Motor neuron (in vitro differentiated cells): ENCODE data around the gene IL13RA2. TPM values are rescaled to one million over a fixed set of nuclear protein-coding genes. Genes with fewer than 3 reads are reported as not detected.
A peak's percentile ranks its signal among the peaks of the same experiment; 100 is the strongest.

Experiments
- ATAC-seq, 8 experiments: fragments of 200-7000 bp; cut with Tn5 transposase; replicated peaks in 6 of 8; 2 replicates each; pipeline ENCODE4 v1.8.0; 2021; ENCODE audit warnings: mild to moderate bottlenecking in 8 of 8, moderate library complexity in 8 of 8
- H3K27ac ChIP-seq, 2 donors: fragments of 250-450 bp; sonication (Bioruptor Pico); 2 replicates each; pipeline ENCODE4 v1.9.0; 2021; ENCODE audit warnings: antibody characterized with exemption in 2 of 2, mild to moderate bottlenecking in 2 of 2, moderate library complexity in 1 of 2
- H3K4me1 ChIP-seq, 2 donors: fragments of 250-450 bp; sonication (Bioruptor Pico); replicated peaks in 1 of 2; 2 replicates each; pipeline ENCODE4 v1.6.1; 2021; ENCODE audit warnings: antibody characterized with exemption in 2 of 2, mild to moderate bottlenecking in 2 of 2, moderate library complexity in 1 of 2
- H3K4me3 ChIP-seq, 5 donors: fragments of 250-450 bp; sonication (Bioruptor Pico); 2 replicates each; pipeline ENCODE4 v1.9.0; 2021; ENCODE audit warnings: antibody characterized with exemption in 5 of 5, mild to moderate bottlenecking in 5 of 5, moderate library complexity in 4 of 5
- WGBS, 10 experiments: fragments of 450-650 bp; shearing (Covaris generic); methylation state at CpG; one replicate each; pipeline ENCODE4 v1.0.0; 2022; 5-methylcytosine and 5-hydroxymethylcytosine counted together
- in situ Hi-C, 9 experiments: fragments of 400-800 bp; cut with MboI; loops; one replicate each; pipeline ENCODE4 v1.15.0; 2021; ENCODE audit warnings: low sequenced_read_pairs in 9 of 9, low pct_unique_long_range_greater_than_20kb in 2 of 9; ENCODE audit not compliant: unreplicated experiment in 9 of 9
- total RNA-seq, 8 experiments: library from RNA; unstranded; fragments of 300-600 nt; gene quantifications; 2 replicates each; pipeline versions ENCODE4 v1.2.3 to v1.2.4, GENCODE V29; 2022

IL13RA2 gene, protein sequence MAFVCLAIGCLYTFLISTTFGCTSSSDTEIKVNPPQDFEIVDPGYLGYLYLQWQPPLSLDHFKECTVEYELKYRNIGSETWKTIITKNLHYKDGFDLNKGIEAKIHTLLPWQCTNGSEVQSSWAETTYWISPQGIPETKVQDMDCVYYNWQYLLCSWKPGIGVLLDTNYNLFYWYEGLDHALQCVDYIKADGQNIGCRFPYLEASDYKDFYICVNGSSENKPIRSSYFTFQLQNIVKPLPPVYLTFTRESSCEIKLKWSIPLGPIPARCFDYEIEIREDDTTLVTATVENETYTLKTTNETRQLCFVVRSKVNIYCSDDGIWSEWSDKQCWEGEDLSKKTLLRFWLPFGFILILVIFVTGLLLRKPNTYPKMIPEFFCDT
- 10 to 100 TPM in 1 of 8 experiments, 1 to 10 TPM in 1, under 1 TPM in 6; 0.31 to 15.0 (median 0.55) TPM for total RNA-seq

DNA sequence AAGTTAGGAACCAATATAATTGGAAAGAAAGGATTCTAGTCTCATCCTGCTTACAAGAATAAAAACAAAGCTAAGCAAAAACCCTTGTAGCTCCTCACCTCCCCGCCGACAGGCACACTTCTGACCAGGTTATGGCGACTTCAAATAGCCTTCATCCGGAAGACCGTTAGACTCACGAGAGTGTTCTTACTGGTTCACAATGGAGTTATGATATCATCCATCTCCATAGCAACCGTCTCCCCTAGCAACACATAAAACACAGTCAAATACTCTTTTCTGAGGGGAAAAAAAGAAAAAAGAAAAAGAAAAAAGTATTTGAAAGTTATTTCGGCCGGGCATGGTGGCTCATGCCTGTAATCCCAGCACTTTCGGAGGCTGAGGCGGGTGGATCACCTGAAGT lies at the start of gene IL13RA2:
Gene IL13RA2, minus strand, starts transcription at position 162 of the 400 bp plus-strand sequence. CDS start 347 bp downstream, outside the sequence.
- 41 to 94% (median 80%) methylated on average over 1 to 8 of the region's 11 CpGs; no CpG with 5 or more reads in 5 of the 10 experiments for WGBS, 10 experiments
- peak in 1 of 8 experiments; percentile 23 for ATAC-seq
- no peak within 1 kb of the TSS for H3K27ac ChIP-seq

DNA sequence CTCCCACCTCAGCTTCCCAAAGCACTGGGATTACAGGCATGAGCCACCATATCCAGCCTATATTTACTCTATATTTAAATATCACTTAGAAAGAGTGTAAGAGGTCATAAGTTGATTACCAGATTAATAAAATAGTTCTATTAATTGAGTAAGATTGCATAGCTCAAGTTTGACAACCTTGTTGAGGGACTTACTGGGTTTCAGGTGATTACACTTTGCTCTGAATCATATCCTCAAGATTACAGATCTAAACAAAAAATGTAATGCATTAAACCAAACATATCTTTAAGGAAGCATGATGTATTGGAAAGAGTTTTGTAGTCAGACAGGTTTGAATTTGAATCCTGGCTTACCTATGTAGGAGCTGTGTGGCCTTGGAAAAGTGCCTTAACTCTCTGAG lies 47.9 kb upstream of the IL13RA2 start:
- in situ Hi-C loops: no loop called here
- H3K27ac ChIP-seq: no peak overlapping the region
- H3K4me3 ChIP-seq: no peak overlapping the region
- no peak for ATAC-seq
- H3K4me1 ChIP-seq: no peaks in the 10 kb centered on the region

More for the DNA sequence above, at the start of gene IL13RA2:
- Histone ChIP-seq H3K4me1 (no peaks in the 10 kb centered on the region), H3K4me3 (no peak within 1 kb of the TSS)
- in situ Hi-C loops: no loop called here

DNA sequence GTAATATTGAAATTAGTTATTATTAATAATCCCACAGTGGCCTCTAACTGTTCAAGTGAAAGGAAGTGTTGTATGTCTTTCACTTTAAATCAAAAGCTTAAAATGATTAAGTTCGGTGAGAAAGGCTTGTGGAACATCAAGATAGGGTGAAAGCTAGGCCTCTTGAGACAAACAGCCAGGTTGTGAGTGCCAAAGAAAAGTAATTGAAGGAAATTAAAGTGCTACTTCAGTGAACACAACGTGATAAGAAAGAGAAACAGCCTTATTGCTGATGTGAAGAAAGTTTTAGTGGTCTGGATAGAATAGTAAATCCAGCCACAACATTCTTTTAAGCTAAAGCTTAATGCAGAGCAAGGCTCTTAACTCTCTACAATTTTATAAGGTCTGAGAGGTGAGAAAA lies 42.6 kb upstream of the IL13RA2 start:
- no peak for ATAC-seq
- H3K27ac ChIP-seq: no peak overlapping the region
- H3K4me1 ChIP-seq: no peaks in the 10 kb centered on the region
- no peak overlapping the region for H3K4me3 ChIP-seq
- in situ Hi-C loops: no loop called here
- whole genome bisulfite sequencing, 10 experiments: 0 to 64% (median 22%) methylated on average over 1 to 2 of the region's 2 CpGs; no CpG with 5 or more reads in 3 of the 10 experiments

DNA sequence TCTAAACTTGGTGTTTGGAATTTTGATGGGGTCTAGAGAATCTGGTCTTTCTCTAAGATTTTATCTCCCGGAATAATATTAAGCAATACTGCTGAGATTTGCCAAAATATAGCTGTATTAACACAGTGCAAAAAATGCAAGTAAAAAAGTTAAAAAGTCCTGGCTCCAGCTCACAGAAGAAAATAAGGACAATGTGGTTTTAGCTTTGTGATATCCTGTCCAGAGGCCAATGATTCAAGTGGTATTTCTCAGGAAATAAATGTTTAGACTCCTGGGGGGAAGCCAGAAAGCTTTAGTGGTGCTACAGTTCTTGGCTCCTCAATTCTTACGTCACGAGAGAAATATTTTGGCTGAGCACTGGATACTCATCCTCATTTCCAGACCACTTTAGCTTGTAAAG lies 40.9 kb upstream of the IL13RA2 start:
- Histone ChIP-seq H3K4me3 (no peak overlapping the region), H3K4me1 (no peaks in the 10 kb centered on the region), H3K27ac (no peak overlapping the region)
- WGBS, 10 experiments: 0 to 100% (median 87%) methylated on average over 1 to 3 of the region's 3 CpGs; no CpG with 5 or more reads in 4 of the 10 experiments
- no peak for ATAC-seq
- in situ Hi-C loops: no loop called here

DNA sequence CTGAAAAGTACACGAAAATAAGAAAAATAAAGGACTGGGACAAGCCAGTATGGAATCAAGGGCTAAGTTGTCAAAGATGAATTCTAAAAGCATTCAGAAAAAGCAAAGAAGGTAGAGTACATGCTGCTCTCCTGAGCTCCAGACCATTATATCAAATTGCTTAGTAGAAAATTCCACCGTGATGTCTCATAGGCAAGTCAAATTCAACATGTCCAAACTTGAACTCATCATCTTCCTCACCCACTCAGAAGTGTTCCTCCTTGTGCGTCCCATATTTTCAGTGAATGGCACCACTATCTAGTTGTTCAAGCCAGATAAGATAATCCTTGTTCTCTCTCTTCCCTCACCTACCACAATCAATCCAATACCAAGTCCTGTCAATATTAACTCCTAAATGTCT lies 37.5 kb upstream of the IL13RA2 start:
- no peaks in the 10 kb centered on the region for H3K4me1 ChIP-seq
- no peak overlapping the region for H3K4me3 ChIP-seq
- H3K27ac ChIP-seq: no peak overlapping the region
- no peak for ATAC-seq
- WGBS, 10 experiments: 24 to 100% (median 66%) methylated on average over 1 to 3 of the region's 3 CpGs; no CpG with 5 or more reads in 4 of the 10 experiments
- in situ Hi-C loops: no loop called here

DNA sequence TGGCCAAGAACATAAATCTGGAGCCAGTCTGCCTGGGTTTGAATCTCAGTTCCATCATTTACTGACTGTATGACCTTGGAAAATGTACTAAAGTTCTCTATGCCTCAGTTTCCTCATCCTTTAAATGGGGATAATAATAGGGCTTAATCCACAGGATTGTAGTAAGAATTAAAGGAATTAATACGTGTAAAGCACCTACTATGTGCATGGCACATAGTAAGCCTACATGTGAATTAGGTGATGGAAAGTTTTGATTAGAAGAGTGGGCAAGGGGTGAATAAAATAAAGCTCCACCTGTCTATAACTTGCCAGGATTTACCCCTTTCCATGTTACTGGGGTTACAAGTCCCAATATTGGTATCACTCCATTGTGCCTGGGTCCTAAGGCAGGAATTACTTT lies 35.8 kb upstream of the IL13RA2 start:
- no peak for ATAC-seq
- in situ Hi-C loops: no loop called here
- WGBS, 10 experiments: 14 to 100% (median 22%) methylated on average over 1 of the region's 1 CpG; no CpG with 5 or more reads in 7 of the 10 experiments
- H3K4me3 ChIP-seq: no peak overlapping the region
- no peak overlapping the region for H3K27ac ChIP-seq
- H3K4me1 ChIP-seq: no peaks in the 10 kb centered on the region

DNA sequence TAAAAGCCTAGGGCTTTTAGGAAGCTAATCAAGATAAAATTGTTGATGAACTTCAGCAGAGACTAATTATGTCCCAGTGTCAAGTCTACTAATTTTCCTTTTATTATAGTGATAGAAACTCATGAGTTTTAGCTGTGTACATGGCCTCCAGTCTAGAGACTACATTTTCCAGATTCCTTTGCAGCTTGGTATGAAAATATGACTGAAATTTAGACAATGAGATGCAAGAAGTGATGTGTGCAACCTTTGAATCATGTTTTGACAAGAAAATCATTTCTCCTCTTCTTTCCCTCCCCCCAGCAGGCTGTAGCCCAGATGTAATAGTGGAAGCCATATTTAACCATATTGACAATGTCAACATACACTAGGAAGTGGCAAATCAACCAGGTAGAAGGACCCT lies 30.3 kb upstream of the IL13RA2 start:
- in situ Hi-C loops: no loop called here
- Histone ChIP-seq H3K4me3 (no peak overlapping the region), H3K27ac (no peak overlapping the region), H3K4me1 (no peaks in the 10 kb centered on the region)
- ATAC-seq: no peak

DNA sequence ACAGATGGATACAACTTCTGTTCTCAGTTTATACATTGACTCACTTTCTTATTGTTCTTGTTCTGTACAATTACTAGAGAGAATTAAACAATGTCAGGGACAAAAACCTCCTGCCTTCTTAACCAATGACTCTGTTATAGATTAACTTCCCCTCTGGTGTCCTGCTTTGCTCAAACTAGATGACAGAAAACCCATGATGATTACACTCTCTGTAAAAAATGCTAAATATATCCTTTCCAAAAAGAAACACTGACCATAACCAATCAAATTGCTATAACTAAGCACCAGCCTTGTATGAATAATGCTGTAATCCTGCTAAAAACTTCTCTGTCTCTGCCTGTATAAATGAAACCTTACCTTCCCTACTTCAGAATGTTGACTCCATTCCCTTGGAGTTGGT lies 29.8 kb upstream of the IL13RA2 start:
- Histone ChIP-seq H3K4me1 (no peaks in the 10 kb centered on the region), H3K4me3 (no peak overlapping the region), H3K27ac (no peak overlapping the region)
- in situ Hi-C loops: no loop called here
- ATAC-seq: no peak

DNA sequence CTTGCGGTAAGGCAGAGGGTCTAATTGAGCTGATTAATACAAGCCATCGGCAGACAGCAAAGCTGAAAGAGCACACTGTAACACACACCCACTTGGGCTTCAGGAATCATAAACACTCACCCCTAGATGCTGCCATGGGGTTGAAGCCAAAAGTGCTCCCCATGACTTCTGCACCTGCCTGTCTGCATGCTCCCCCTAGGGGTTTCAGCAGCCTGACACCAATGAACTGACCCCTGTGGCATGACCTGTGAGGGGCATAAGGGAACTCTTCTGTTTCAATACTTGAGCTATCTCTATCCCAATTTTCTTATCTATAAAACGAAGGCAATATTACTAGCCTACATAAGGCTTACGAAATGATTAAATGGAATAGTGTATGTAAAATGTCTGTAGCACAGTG lies 23.0 kb upstream of the IL13RA2 start:
- no peak for ATAC-seq
- Histone ChIP-seq H3K27ac (no peak overlapping the region), H3K4me3 (no peak overlapping the region), H3K4me1 (no peaks in the 10 kb centered on the region)
- in situ Hi-C loops: no loop called here
- 44 to 100% (median 88%) methylated on average over 1 to 3 of the region's 4 CpGs; no CpG with 5 or more reads in 7 of the 10 experiments for WGBS, 10 experiments

DNA sequence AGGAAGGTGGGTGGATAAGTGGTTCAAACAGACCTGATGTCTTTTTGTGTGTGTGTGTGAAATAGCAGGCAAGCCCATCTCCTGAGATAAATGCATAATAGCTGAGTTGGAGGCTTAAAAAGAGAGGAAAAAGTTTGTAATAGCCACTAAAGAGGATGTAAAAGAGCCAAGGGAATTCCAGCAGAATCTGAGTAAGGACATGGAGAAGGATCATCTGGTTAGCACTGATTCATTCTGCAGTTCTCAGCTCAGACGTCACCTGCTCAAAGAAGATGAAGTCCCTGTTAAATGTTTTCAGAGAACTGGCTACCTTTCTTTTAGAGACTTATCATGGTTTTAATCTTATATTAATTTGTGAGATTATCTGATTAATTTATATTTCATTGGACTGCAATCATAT lies 21.0 kb upstream of the IL13RA2 start:
- Histone ChIP-seq H3K4me3 (no peak overlapping the region), H3K4me1 (no peaks in the 10 kb centered on the region), H3K27ac (no peak overlapping the region)
- no peak for ATAC-seq
- in situ Hi-C loops: no loop called here
- 20 to 86% methylated on average over 1 of the region's 1 CpG; no CpG with 5 or more reads in 8 of the 10 experiments for WGBS, 10 experiments

DNA sequence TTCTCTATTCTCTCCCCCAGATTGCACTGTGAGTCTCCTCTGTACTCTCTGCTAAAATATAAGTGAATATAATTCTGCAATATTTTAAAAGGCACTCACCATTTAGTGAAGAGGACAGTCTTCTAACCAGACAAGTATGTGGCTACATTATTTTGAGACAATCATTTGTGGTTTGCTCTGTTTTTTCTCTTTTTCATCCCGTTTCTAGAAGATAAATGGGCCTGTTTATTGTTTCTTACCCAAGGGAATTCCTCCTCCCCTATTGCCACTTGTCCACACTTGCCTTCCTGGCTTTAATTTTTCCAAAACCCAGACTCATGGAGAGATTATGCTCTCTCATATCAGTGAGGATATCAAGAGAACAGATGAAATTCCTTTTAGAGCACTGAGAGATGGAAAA lies 18.6 kb upstream of the IL13RA2 start:
- in situ Hi-C loops: no loop called here
- WGBS, 10 experiments: 0 to 100% (median 60%) methylated on average over 1 of the region's 1 CpG; no CpG with 5 or more reads in 5 of the 10 experiments
- H3K4me1 ChIP-seq: no peaks in the 10 kb centered on the region
- no peak for ATAC-seq
- no peak overlapping the region for H3K4me3 ChIP-seq
- no peak overlapping the region for H3K27ac ChIP-seq

DNA sequence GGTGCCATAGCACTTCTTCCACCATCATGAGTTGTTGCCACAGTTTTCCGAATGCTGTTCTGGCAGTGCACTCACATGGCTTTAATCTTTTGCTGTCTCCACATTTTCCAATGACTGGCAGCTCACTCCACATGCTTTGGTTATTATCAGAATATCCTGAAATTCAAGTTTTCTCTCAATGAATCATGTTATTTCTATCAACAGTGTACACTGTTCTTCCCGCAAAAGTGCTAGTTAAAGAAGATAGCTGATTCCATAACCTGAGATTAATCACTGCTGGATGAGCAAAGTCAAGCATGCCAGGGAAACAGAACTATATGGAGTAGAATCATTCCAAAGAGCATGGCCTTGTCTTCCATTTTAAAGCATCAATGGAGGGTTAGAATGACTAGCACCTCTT lies 14.6 kb upstream of the IL13RA2 start:
- ATAC-seq: no peak
- WGBS, 10 experiments: 40 to 100% (median 100%) methylated on average over 1 to 2 of the region's 2 CpGs; no CpG with 5 or more reads in 7 of the 10 experiments
- H3K4me1 ChIP-seq: no peaks in the 10 kb centered on the region
- in situ Hi-C loops: no loop called here
- H3K27ac ChIP-seq: no peak overlapping the region
- no peak overlapping the region for H3K4me3 ChIP-seq

DNA sequence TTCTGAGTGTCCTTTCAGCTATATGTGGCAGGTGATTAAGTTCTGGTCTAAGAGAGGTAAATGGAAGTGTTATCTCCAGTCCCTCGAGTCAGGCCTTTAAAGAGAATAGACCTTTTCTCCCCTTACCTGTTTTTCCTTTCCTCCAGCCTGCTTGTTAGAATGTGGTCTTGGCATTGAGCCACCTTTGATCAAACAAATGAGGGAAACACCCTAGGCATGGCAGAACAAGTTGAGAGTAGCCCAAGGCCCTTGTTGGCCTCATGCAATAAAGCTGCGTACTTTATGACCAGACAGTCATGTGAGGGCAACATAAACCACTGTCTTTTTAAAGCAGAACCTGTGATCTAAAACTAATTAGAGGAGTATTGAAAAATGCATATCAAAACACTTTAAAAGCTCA lies 13.2 kb upstream of the IL13RA2 start:
- H3K4me1 ChIP-seq: no peaks in the 10 kb centered on the region
- ATAC-seq: peak in 1 of 8 experiments; percentile 60
- in situ Hi-C loops: no loop called here
- H3K27ac ChIP-seq: no peak overlapping the region
- 96 to 100% methylated on average over 1 to 2 of the region's 2 CpGs; no CpG with 5 or more reads in 8 of the 10 experiments for WGBS, 10 experiments
- no peak overlapping the region for H3K4me3 ChIP-seq
